Dedifferentiated amniotic fluid mesenchymal stem cell (primary cell): ENCODE results near the gene PCNX3.
A peak's percentile ranks its signal among the peaks of the same experiment; 100 is the strongest.

Source experiments
- DNase-seq: peaks from one replicate; pipeline ENCODE4 v3.0.0-alpha.2; 2016; ENCODE audit errors: extremely low spot score

PCNX3 gene

GRCh38 chr11:65598258-65598699 is 17.3 kb upstream of the PCNX3 start:
- no peak for DNase-seq

GRCh38 chr11:65599216-65599954 is 16.2 kb upstream of the PCNX3 start:
- DNase-seq: no peak

- no peak for DNase-seq
Observed at GRCh38 chr11:65599955-65600246, 15.7 kb upstream of the PCNX3 start.

- no peak for DNase-seq
Observed at GRCh38 chr11:65604258-65604657, 11.3 kb upstream of the PCNX3 start.

- peak; percentile 91 for DNase-seq
Observed at GRCh38 chr11:65606876-65607613, 8.5 kb upstream of the PCNX3 start.

GRCh38 chr11:65607614-65608426 is 7.8 kb upstream of the PCNX3 start:
- no peak for DNase-seq

GRCh38 chr11:65609229-65609628 is 6.3 kb upstream of the PCNX3 start:
- no peak for DNase-seq

GRCh38 chr11:65609665-65610064 is 5.9 kb upstream of the PCNX3 start:
- DNase-seq: no peak

- no peak for DNase-seq
Observed at GRCh38 chr11:65610404-65610803, 5.2 kb upstream of the PCNX3 start.

- DNase-seq: no peak
Observed at GRCh38 chr11:65611028-65611757, 4.4 kb upstream of the PCNX3 start.

- no peak for DNase-seq
Observed at GRCh38 chr11:65611758-65612603, 3.6 kb upstream of the PCNX3 start.

GRCh38 chr11:65612691-65613090 is 2.9 kb upstream of the PCNX3 start:
- DNase-seq: no peak

- DNase-seq: no peak
Observed at GRCh38 chr11:65613091-65613928, 2.3 kb upstream of the PCNX3 start.

- no peak for DNase-seq
Observed at GRCh38 chr11:65615950-65616574, 486 bp downstream of the PCNX3 start.

- no peak for DNase-seq
Observed at GRCh38 chr11:65616575-65617001, 1.0 kb downstream of the PCNX3 start.

- DNase-seq: no peak
Observed at GRCh38 chr11:65617136-65617850, 1.7 kb downstream of the PCNX3 start.

- DNase-seq: no peak
Observed at GRCh38 chr11:65617990-65618751, 2.6 kb downstream of the PCNX3 start.

- no peak for DNase-seq
Observed at GRCh38 chr11:65618763-65619162, 3.2 kb downstream of the PCNX3 start.
